Epithelial cell of proximal tubule (primary cell): ENCODE measurements around the gene FAM83G. TPM values are rescaled to one million over a fixed set of nuclear protein-coding genes. Genes with fewer than 3 reads are reported as not detected.

ENCODE experiments used
- DNase-seq: peaks from one replicate; pipeline ENCODE4 v3.0.0-alpha.2; 2011; ENCODE audit warnings: low read depth
- H3K4me3 ChIP-seq: 2 replicates; pipeline ENCODE4 v1.5.1; 2011; ENCODE audit warnings: low read depth, mild to moderate bottlenecking, low read length
- CTCF ChIP-seq: conservative IDR thresholded peaks from 2 replicates; pipeline ENCODE4 v1.5.1; 2012; ENCODE audit warnings: low read depth, mild to moderate bottlenecking, low read length
- total RNA-seq: library from RNA; depleted of rRNA; stranded (reverse); fragments of >200 nt; gene quantifications from 2 replicates; pipeline ENCODE4 v1.2.3, GENCODE V29; 2015

FAM83G gene
- total RNA-seq, 1 donor from 2014 or later: 19.3 TPM

DNA sequence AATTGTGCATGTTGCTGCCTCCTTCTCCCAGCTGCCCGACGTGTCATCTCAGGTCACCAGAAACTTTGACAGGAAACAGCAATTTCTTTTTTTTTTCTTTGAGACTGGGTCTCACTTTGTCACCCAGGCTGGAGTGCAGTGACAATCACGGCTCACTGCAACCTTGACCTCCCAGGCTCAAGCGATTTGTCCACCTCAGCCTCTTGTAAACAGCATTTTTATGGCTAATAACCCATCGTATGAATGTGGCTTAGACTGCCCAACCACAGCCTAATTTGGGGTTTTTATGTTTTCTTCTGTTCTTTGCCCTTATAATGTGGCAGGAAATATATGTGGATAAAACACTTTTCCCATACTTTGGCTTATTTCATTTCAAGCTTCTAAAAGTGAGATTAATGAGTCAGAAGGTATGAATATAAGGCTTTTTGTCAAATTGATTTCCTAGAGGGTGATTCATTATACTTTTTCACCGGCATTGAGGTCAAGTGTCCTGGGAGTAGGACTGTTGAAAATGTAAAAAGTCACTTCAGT lies 83.6 kb downstream of the FAM83G start:
- H3K4me3 ChIP-seq: no peak overlapping the region
- no peak for TF ChIP-seq CTCF
- DNase-seq: no peak

DNA sequence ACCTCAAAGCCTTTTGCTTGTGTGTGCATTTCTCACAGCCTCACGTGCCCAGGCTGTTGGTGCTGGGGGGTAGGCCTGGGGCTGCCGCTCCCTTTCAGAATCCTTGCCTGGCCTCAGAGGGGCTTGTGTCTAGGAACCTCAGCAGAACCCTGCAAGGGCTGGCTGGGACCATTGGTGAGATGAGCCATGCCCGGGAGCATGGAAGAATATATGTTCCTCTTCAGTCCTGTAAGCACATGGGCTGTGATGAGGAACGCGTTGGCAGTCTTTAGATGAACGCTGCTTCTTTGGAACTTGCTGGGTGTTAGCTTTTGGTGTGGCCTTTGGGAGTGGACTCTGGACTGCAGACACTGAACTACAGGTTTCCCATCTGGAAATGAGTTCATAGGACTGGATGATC lies 84.6 kb downstream of the FAM83G start:
- no peak for DNase-seq
- no peak overlapping the region for H3K4me3 ChIP-seq
- no peak for TF ChIP-seq CTCF

Other genes with a start within 250 kb of the FAM83G start
- 28.6 and 34.6 TPM in 2 replicates for gene TVP23B, start 223.6 kb downstream of the FAM83G start, total RNA-seq
- gene PRPSAP2, start 146.6 kb downstream of the FAM83G start, total RNA-seq: 20.5 and 30.2 TPM in 2 replicates
- gene SLC5A10, start 52.6 kb downstream of the FAM83G start, total RNA-seq: not detected in 2 replicates
- 0.29 TPM in 1 of 2 replicates, not detected in the other for gene GRAP, start 42.2 kb upstream of the FAM83G start, total RNA-seq
- gene GRAPL, start 122.8 kb upstream of the FAM83G start, total RNA-seq: not detected in 2 replicates
- gene EPN2, start 232.6 kb upstream of the FAM83G start, total RNA-seq: 14.2 and 26.4 TPM in 2 replicates